Neural progenitor cell (in vitro differentiated cells): ENCODE results near the gene AGRP. TPM values are rescaled to one million over a fixed set of nuclear protein-coding genes. Genes with fewer than 3 reads are reported as not detected.

Experiments
- DNase-seq: peaks from one replicate; pipeline ENCODE4 v3.0.0-alpha.2; 2016; ENCODE audit warnings: low spot score
- H2AFZ ChIP-seq: fragments of 200-600 bp; sonication (generic); replicated peaks from 2 replicates; pipeline ENCODE4 v1.6.1; 2016; ENCODE audit warnings: antibody characterized with exemption
- H3F3A ChIP-seq: fragments of 200-600 bp; sonication (generic); 2 replicates; pipeline ENCODE4 v1.6.1; 2016; ENCODE audit warnings: antibody characterized with exemption, low read depth
- H3K27ac ChIP-seq: fragments of 200-600 bp; sonication (generic); 2 replicates; pipeline ENCODE4 v1.5.1; 2016; ENCODE audit warnings: mild to moderate bottlenecking
- H3K27me3 ChIP-seq: fragments of 200-600 bp; sonication (generic); 2 replicates; pipeline ENCODE4 v1.6.1; 2016; ENCODE audit warnings: mild to moderate bottlenecking, moderate library complexity
- H3K36me3 ChIP-seq: fragments of 200-600 bp; sonication (generic); 2 replicates; pipeline ENCODE4 v1.5.1; 2016
- H3K4me1 ChIP-seq: fragments of 200-600 bp; sonication (generic); 2 replicates; pipeline ENCODE4 v1.6.1; 2016; ENCODE audit warnings: mixed run types
- H3K4me2 ChIP-seq: fragments of 200-600 bp; sonication (generic); 2 replicates; pipeline ENCODE4 v1.6.1; 2016
- H3K4me3 ChIP-seq: fragments of 200-600 bp; sonication (generic); 2 replicates; pipeline ENCODE4 v1.5.1; 2016
- H3K79me2 ChIP-seq: fragments of 200-600 bp; sonication (generic); 2 replicates; pipeline ENCODE4 v1.6.1; 2016; ENCODE audit warnings: low read depth
- H3K9ac ChIP-seq: fragments of 200-600 bp; sonication (generic); 2 replicates; pipeline ENCODE4 v1.6.1; 2016
- H3K9me3 ChIP-seq: fragments of 200-600 bp; sonication (generic); 2 replicates; pipeline ENCODE4 v1.5.1; 2016; ENCODE audit warnings: low read depth
- H4K20me1 ChIP-seq: fragments of 200-600 bp; sonication (generic); 2 replicates; pipeline ENCODE4 v1.6.1; 2016; ENCODE audit warnings: low read depth
- H3K27ac Mint-ChIP-seq: 3 replicates; pipeline ENCODE4 v1.8.0; 2021; ENCODE audit warnings: mixed read lengths
- H3K27me3 Mint-ChIP-seq: 2 replicates; pipeline ENCODE4 v1.8.0; 2022; ENCODE audit warnings: low read depth, mild to moderate bottlenecking, inconsistent platforms, moderate library complexity, mixed read lengths; ENCODE audit not compliant: insufficient read depth
- H3K36me3 Mint-ChIP-seq: 3 replicates; pipeline ENCODE4 v1.8.0; 2021; ENCODE audit warnings: mixed read lengths
- H3K4me1 Mint-ChIP-seq: 3 replicates; pipeline ENCODE4 v1.8.0; 2021; ENCODE audit warnings: mixed read lengths
- H3K4me3 Mint-ChIP-seq: 3 replicates; pipeline ENCODE4 v1.8.0; 2021; ENCODE audit warnings: mild to moderate bottlenecking, moderate library complexity, mixed read lengths
- H3K9me3 Mint-ChIP-seq: 3 replicates; pipeline ENCODE4 v1.8.0; 2020; ENCODE audit warnings: mixed read lengths
- CTCF ChIP-seq: fragments of 200-600 bp; sonication (generic); IDR thresholded peaks from 2 replicates; pipeline ENCODE4 v1.5.1; 2017; ENCODE audit warnings: antibody characterized with exemption, mild to moderate bottlenecking
- EZH2 ChIP-seq: fragments of 200-600 bp; sonication (generic); IDR thresholded peaks from 2 replicates; pipeline ENCODE4 v1.6.1; 2017; ENCODE audit warnings: antibody characterized with exemption, mild to moderate bottlenecking, moderate library complexity
- EZH2phosphoT487 ChIP-seq: fragments of 200-600 bp; sonication (generic); IDR thresholded peaks from 2 replicates; pipeline ENCODE4 v1.6.1; 2017; ENCODE audit warnings: antibody characterized with exemption
- total RNA-seq: library from RNA; depleted of rRNA; stranded (reverse); fragments of >200 nt; gene quantifications from 2 replicates; pipeline ENCODE4 v1.2.3, GENCODE V29; 2015; ENCODE audit warnings: low replicate concordance

Gene AGRP
- total RNA-seq, 1 donor from 2014 or later: not detected

- H4K20me1 ChIP-seq: peaks cover 43% of the 10 kb centered on the region
Observed at GRCh38 chr16:67459066-67459860, 24.1 kb downstream of the AGRP start.

GRCh38 chr16:67458121-67458641 lies 25.2 kb downstream of the AGRP start:
- Mint-ChIP-seq H3K4me1 (peaks cover 28% of the 10 kb centered on the region), H3K9me3 (no peaks in the 10 kb centered on the region), H3K27me3 (peaks cover 5% of the 10 kb centered on the region), H3K4me3 (no peak overlapping the region), H3K36me3 (peaks cover 4% of the 10 kb centered on the region), H3K27ac (no peak overlapping the region)
- Histone ChIP-seq H3K4me1 (no peaks in the 10 kb centered on the region), H3K9me3 (no peaks in the 10 kb centered on the region), H2AFZ (no peak overlapping the region), H3K27ac (no peak overlapping the region), H3K4me2 (no peak overlapping the region), H3F3A (no peaks in the 10 kb centered on the region), H3K27me3 (no peaks in the 10 kb centered on the region), H3K9ac (no peak overlapping the region), H3K4me3 (no peak overlapping the region), H3K79me2 (no peaks in the 10 kb centered on the region), H4K20me1 (peaks cover 49% of the 10 kb centered on the region), H3K36me3 (no peaks in the 10 kb centered on the region)
- TF ChIP-seq CTCF (no peak), EZH2phosphoT487 (no peak), EZH2 (no peak)
- DNase-seq: no peak

More at GRCh38 chr16:67459066-67459860, 24.1 kb downstream of the AGRP start:
- H3K4me3 ChIP-seq: no peak overlapping the region
- no peaks in the 10 kb centered on the region for H3K27me3 ChIP-seq
- H3F3A ChIP-seq: no peaks in the 10 kb centered on the region
- peaks cover 5% of the 10 kb centered on the region for H3K27me3 Mint-ChIP-seq
- H3K36me3 ChIP-seq: no peaks in the 10 kb centered on the region
- H3K79me2 ChIP-seq: no peaks in the 10 kb centered on the region
- TF ChIP-seq CTCF: no peak
- no peak for TF ChIP-seq EZH2
- TF ChIP-seq EZH2phosphoT487: no peak
- no peaks in the 10 kb centered on the region for H3K9me3 ChIP-seq
- peaks cover 19% of the 10 kb centered on the region for H3K4me1 Mint-ChIP-seq
- no peak overlapping the region for H3K27ac Mint-ChIP-seq
- H2AFZ ChIP-seq: no peak overlapping the region
- no peak overlapping the region for H3K4me3 Mint-ChIP-seq
- no peaks in the 10 kb centered on the region for H3K9me3 Mint-ChIP-seq
- H3K36me3 Mint-ChIP-seq: peaks cover 2% of the 10 kb centered on the region
- no peaks in the 10 kb centered on the region for H3K4me1 ChIP-seq
- no peak overlapping the region for H3K27ac ChIP-seq
- H3K9ac ChIP-seq: no peak overlapping the region
- DNase-seq: no peak
- H3K4me2 ChIP-seq: no peak overlapping the region

GRCh38 chr16:67457611-67458010 lies 25.7 kb downstream of the AGRP start:
- Mint-ChIP-seq H3K27me3 (peaks cover 5% of the 10 kb centered on the region), H3K36me3 (peaks cover 6% of the 10 kb centered on the region), H3K9me3 (no peaks in the 10 kb centered on the region), H3K4me3 (no peak overlapping the region), H3K4me1 (peaks cover 30% of the 10 kb centered on the region), H3K27ac (no peak overlapping the region)
- Histone ChIP-seq H3K9me3 (no peaks in the 10 kb centered on the region), H4K20me1 (peaks cover 43% of the 10 kb centered on the region), H3K79me2 (no peaks in the 10 kb centered on the region), H3K27ac (no peak overlapping the region), H3K27me3 (no peaks in the 10 kb centered on the region), H3K4me2 (no peak overlapping the region), H3K9ac (no peak overlapping the region), H2AFZ (no peak overlapping the region), H3K36me3 (no peaks in the 10 kb centered on the region), H3K4me1 (no peaks in the 10 kb centered on the region), H3K4me3 (no peak overlapping the region), H3F3A (no peaks in the 10 kb centered on the region)
- TF ChIP-seq CTCF (no peak), EZH2phosphoT487 (no peak), EZH2 (no peak)
- no peak for DNase-seq
